Measurements from ENCODE around the gene PCDH9. TPM values are rescaled to one million over a fixed set of nuclear protein-coding genes. Genes with fewer than 3 reads are reported as not detected.
A peak's percentile ranks its signal among the peaks of the same experiment; 100 is the strongest.

The PCDH9 gene
- total RNA-seq, 1 donor from 2014 or later: 64.4 TPM

DNA sequence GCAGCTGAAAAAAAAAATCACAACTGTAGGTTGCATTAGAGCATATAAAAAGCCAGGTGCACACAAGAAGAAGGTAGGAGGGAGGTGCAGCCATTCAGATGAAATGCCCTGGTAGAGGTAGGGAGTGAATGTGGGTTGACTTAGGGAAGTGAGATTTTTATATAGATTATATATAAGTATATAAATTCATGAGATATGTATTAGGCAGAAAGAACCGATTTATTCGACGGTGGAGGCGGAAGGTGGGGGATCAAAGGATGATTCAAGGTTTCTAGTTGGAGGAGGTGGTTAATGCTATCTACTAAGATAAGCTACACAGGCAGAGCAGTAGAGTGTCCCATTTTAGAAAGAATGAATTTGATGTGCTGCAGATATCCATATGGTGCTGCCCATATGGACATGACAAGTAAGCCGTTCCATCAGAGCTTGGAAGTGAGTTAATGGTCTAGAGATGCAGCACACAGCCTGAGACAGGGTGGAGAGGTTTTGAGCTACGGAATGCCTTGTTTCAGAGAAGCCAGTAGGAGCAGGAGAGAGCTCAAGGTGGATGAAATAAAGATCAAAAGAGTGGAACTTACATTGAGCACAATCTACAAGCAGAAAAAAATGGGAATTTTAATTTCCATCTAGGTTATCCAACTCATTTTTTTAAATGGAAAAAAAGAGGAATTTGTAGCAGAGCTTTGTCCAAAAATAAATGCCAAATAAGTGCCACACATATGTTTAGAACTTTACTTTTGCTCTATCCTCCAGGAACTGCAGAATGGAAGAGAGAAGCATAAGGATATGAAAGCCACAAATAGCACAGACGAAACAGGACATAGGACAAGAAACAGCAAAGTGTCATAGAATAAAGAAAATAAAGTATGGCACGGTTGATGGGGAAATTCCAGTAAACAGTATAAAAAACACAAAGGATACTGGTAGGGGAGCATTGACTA lies 177.3 kb downstream of the PCDH9 start:
- FAIRE-seq (no peak), DNase-seq (ENCODE audit: low spot score in 2 of 2) (no peak)

- FAIRE-seq (no peak), DNase-seq (ENCODE audit: low spot score in 2 of 2) (no peak)
Measured at GRCh38 chr13:67049744-67050143, 180.4 kb downstream of the PCDH9 start.

DNA sequence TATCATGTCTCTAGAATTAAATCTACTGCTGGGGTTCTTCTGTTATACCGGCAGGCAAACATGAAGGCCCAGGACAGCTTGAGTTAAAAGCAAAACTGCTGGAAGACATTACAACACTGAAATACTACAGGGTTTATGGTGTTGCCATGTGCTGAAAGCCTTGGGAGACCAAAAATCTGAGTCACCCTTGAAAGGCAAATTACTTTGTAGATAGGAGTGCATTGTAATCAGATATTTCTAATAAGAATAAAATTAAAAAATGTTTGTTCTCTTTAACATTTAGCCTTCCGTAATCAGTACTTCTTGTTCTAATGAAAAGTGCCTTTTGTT lies 181.3 kb downstream of the PCDH9 start:
- FAIRE-seq (no peak), DNase-seq (ENCODE audit: low spot score in 2 of 2) (no peak)

GRCh38 chr13:67048084-67048820 lies 181.9 kb downstream of the PCDH9 start:
- no peak for FAIRE-seq
- no peak for DNase-seq (ENCODE audit: low spot score in 2 of 2)

- FAIRE-seq (no peak), DNase-seq (ENCODE audit: low spot score in 2 of 2) (no peak)
Measured at GRCh38 chr13:67045357-67045756, 184.8 kb downstream of the PCDH9 start.

DNA sequence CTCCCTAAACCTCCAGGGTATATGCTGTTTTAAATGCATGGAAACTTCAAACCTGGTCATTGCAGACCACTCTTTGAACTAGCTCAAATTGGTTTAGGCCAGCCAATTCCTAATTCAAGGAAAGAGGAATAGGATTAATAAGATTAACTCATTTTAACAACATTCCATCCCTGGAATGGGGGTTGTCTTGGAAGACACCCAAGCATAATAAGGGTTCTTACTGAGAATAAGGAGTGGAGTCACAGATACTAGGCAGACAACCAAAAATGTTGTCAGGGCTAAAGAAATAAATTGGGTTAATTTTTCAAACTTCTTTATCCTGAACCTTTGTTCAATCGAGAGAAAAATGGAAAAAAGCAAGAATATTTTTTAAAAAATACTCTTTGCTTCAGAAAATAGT lies 186.2 kb downstream of the PCDH9 start:
- no peak for FAIRE-seq

GRCh38 chr13:67042556-67042955 lies 187.6 kb downstream of the PCDH9 start:
- peak; percentile 95 for FAIRE-seq
- no peak for DNase-seq (ENCODE audit: low spot score in 2 of 2)

More for the DNA sequence above, 186.2 kb downstream of the PCDH9 start:
- DNase-seq (ENCODE audit: low spot score in 2 of 2): no peak

GRCh38 chr13:67036699-67037457 lies 193.3 kb downstream of the PCDH9 start:
- no peak for FAIRE-seq
- DNase-seq (ENCODE audit: low spot score in 2 of 2): no peak

- DNase-seq (ENCODE audit: low spot score in 2 of 2): no peak
- FAIRE-seq: no peak
Measured at GRCh38 chr13:67033170-67033569, 197.0 kb downstream of the PCDH9 start.

DNA sequence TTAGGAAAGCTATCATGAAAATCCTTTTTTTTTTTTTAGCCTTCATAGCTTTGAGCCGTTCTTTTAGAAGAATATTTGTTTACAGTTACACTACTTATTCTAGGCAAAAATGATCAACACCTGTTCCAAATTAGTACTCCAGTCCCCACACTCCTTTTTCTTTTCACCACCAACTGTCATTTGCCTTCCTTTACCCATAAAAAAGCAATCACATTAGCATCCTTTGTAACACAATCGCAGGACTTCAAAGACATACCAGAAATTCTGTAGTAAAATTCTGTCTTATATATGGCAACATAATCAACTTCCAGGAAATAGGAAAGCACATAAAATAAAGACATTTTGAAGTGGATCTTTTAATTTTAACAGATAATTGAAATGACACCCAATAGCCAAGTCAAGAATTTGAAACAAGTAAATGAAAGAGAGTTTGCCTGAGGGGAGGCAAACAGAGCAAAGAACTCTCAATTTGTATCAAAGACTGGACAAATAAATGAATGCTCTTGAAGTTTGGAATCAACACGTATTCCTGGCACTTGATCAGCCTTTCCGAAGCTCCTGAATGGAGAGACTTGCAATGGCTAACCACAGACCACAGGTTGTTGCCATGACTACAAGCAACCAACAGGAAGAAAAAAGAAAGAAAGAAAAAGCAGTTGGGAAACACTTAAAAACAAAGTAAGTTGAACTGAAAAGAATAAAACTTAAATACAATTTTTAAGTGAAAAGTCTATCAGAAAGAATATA lies 206.8 kb downstream of the PCDH9 start:
- FAIRE-seq (peak; percentile 45), DNase-seq (ENCODE audit: low spot score in 2 of 2) (no peak)

- FAIRE-seq (no peak), DNase-seq (ENCODE audit: low spot score in 2 of 2) (no peak)
Measured at GRCh38 chr13:67018775-67019174, 211.4 kb downstream of the PCDH9 start.

DNA sequence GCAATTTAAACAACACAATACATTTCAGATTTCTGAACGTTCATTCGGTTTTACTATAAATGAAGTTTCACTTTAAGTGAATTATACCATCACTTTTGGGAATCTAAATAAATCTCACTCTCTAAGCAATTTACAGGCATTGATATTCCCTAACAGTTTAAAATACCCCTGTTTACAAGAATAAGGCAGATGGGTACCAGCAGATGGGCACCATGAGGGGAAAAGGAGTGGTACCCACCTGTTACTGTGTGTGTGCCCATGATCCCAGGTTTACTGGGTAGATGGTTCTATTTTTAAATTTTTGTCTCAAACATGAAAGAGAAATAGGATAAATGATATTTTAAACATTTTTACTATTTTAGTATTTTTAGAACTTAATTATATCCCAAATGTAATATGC lies 212.9 kb downstream of the PCDH9 start:
- no peak for DNase-seq (ENCODE audit: low spot score in 2 of 2)
- FAIRE-seq: no peak

DNA sequence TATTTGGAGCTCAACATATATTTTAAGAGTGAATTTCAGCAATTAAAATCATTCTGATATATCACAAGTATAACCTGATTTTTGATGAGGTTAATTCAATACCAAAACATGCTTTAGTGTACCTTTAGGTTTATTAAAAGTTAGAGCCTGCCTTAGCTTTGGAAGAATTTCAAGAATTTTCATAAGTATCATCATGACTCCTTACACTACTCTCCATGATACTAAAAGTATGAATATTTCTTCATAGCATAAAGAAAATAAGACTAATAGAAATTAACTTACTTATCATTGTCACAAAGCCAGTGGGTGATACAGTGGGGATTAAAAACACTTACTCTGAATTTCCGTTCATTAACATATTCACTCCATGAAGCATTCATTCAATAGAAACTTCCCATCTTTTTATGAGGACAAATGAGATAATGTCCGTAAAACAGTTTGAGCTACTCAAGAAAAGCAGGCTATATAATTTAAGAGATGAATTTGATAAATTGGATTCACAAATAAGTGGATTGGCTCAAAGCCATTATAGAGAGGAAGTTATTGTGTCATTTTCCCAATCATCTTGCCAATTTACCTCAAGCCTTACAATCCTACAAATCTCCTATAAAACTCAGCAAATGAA lies 214.0 kb downstream of the PCDH9 start:
- no peak for FAIRE-seq
- no peak for DNase-seq (ENCODE audit: low spot score in 2 of 2)

DNA sequence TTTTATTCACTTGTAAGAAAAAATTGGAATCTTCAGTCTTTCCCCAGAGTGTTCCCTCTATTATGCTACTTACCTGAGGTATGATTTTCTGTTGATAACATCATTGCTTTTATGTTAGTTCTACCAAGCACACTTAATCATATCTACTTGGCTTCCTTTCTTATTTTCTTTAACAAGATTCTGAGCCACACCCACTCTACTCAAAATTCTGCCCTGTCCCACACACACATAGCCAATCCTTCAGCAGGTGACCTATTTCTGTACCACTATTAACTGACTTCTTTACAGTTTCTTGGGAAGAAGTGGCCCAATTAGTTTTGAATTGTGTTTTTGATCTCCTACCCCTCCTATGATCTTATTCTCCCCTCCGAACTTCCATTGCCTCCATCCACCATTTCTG lies 215.7 kb downstream of the PCDH9 start:
- FAIRE-seq (no peak), DNase-seq (ENCODE audit: low spot score in 2 of 2) (no peak)

DNA sequence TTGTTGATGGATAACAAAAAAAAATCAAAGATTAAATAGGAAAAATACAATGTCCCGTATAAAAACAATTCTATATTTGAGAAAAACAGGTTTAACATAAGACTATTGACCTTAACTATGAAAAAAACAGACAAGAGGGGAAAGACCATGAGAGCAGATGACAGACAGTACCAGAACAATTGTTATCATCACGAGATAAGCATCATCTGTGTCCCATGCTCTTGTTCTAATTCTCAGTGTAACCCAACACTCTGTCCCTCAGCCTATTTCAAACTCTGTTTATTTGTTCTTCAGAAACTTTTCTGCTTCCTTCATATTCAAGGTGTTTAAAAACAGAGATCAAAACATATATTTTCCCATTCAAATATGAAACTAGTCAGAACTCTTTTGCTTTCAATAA lies 216.4 kb downstream of the PCDH9 start:
- FAIRE-seq: no peak

GRCh38 chr13:67008075-67008668 lies 222.0 kb downstream of the PCDH9 start:
- FAIRE-seq: peak; percentile 6
- no peak for DNase-seq (ENCODE audit: low spot score in 2 of 2)

More for the DNA sequence above, 216.4 kb downstream of the PCDH9 start:
- DNase-seq (ENCODE audit: low spot score in 2 of 2): no peak

DNA sequence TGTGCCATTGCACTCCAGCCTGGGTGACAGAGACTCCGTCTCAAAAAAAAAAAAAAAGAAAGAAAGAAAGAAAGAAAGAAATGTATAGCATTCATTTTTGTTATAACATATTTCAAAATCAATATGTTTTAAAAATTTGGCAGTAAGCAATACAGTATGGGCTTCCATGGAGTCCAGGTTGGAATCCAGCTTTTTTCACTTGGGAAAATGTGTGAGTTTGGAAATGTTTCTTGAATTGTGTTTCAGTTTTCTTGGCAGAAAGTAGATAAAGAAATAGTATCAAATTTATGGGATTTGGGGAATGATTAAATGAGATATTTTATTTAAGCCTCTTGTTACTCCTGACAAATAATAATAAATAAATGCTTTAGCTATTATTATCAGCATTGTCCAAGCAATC lies 225.6 kb downstream of the PCDH9 start:
- no peak for FAIRE-seq
- DNase-seq (ENCODE audit: low spot score in 2 of 2): no peak

DNA sequence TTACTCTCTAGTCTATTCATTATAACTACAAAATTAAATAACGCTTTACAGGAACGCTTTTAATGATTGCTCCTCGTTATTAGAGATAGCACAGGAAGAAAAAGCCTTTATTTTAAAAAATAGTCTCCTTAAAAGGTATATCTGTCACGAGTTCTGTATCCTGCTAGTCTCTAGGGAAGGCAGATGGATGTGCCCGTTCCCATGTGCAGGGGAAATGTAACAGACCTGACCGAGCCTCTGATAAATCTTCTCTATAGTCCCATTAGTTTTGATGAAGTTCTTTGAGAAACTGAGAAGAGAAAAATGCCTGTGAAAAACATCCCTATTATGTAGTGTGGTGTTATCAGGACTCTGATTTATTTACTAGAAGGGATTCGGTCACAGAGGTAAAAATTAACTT lies 226.4 kb downstream of the PCDH9 start:
- FAIRE-seq: no peak
- no peak for DNase-seq (ENCODE audit: low spot score in 2 of 2)

GRCh38 chr13:67001363-67001762 lies 228.8 kb downstream of the PCDH9 start:
- FAIRE-seq: no peak
- no peak for DNase-seq (ENCODE audit: low spot score in 2 of 2)

All from frontal cortex (tissue), 4 donors.